ENCODE measurements around the gene LURAP1L.

- TF ChIP-seq, protein P1, sequence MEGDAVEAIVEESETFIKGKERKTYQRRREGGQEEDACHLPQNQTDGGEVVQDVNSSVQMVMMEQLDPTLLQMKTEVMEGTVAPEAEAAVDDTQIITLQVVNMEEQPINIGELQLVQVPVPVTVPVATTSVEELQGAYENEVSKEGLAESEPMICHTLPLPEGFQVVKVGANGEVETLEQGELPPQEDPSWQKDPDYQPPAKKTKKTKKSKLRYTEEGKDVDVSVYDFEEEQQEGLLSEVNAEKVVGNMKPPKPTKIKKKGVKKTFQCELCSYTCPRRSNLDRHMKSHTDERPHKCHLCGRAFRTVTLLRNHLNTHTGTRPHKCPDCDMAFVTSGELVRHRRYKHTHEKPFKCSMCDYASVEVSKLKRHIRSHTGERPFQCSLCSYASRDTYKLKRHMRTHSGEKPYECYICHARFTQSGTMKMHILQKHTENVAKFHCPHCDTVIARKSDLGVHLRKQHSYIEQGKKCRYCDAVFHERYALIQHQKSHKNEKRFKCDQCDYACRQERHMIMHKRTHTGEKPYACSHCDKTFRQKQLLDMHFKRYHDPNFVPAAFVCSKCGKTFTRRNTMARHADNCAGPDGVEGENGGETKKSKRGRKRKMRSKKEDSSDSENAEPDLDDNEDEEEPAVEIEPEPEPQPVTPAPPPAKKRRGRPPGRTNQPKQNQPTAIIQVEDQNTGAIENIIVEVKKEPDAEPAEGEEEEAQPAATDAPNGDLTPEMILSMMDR (IDR thresholded peaks at IDR 0.05): no peak
- no peak for TF ChIP-seq POLR2AphosphoS5 (IDR thresholded peaks at IDR 0.05)
- TF ChIP-seq POLR2A (IDR thresholded peaks at IDR 0.05): no peak
These were observed 22.2 kb downstream of the LURAP1L start for GRCh38 chr9:12797037-12797436.

Data from upper lobe of left lung (tissue), 4 donors.